Dedifferentiated amniotic fluid mesenchymal stem cell (primary cell): Measurements from ENCODE around the gene PROKR1.
"Not testable (repeated sequence)": the region's sequence is repeated elsewhere in the genome, so short reads cannot be mapped to it uniquely, and the experiment has no call there.

Source experiments
- DNase-seq: peaks from one replicate; pipeline ENCODE4 v3.0.0-alpha.2; 2016; ENCODE audit errors: extremely low spot score

The PROKR1 gene

DNA sequence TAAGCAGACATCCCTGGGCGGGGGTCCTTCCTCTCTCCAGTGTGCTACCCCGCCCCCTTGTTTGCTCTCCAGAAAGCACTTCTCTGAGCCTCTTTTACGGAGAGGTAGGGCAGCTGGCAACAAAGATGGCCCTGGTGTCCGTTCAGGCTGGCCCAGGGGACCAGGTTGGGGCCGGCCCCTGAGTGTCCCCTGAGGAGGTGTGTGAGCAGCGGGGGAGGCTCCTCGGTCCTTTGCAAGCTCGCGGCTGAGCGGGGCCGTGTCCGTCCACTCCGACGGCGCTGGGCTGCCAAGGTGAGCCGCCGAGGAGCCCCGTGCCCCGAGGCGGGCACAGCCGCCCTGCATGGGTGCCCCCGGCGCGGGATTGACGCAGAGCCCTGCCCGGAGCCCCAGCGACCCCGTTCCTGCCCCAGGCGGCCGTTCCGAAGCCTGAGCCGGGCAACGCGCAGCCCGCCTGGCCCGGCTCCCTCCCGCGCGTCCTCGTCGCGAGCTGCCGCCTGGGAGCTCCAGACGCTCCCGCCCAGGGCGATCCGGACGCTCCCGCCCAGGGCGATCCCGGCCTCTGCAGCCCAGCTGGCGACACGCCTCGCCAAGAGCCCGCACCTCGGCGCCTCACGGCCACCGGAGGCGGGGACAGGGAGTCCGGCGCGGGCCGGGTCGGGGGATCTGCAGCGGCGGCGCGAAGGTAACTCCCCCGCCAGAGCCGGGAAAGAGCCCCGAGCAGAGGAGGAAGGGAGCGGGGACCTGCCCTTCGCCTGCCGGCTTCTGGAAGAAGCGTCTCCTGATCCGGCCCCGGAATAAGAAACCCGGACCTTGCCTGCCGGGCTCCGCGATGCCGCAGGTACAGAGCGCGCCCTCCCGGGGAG lies at the start of gene PROKR1:
Gene PROKR1 (plus strand): TSS at position 569 of the 863 bp plus-strand sequence. CDS start 2,243 bp downstream, outside the sequence.
- DNase-seq, result no peak

DNA sequence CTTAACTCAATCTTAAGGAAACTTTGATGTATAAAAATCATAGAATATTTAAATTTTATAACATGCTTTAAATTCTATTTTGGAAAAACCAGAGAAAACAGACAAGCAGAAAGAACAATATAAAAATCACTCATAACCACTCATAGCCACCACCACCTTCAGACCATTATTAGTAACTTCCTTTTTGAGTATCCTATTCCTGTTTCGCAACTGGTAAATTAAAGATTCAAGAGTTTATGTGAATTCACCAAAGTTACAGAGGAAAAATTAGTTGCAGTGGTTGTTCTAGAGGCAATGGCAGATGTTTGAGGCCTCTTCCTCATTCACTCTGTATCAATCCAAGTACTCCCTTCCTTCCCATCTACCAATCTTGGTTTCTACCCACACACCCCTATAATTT lies 49.3 kb upstream of the PROKR1 start:
- DNase-seq, result no peak

DNA sequence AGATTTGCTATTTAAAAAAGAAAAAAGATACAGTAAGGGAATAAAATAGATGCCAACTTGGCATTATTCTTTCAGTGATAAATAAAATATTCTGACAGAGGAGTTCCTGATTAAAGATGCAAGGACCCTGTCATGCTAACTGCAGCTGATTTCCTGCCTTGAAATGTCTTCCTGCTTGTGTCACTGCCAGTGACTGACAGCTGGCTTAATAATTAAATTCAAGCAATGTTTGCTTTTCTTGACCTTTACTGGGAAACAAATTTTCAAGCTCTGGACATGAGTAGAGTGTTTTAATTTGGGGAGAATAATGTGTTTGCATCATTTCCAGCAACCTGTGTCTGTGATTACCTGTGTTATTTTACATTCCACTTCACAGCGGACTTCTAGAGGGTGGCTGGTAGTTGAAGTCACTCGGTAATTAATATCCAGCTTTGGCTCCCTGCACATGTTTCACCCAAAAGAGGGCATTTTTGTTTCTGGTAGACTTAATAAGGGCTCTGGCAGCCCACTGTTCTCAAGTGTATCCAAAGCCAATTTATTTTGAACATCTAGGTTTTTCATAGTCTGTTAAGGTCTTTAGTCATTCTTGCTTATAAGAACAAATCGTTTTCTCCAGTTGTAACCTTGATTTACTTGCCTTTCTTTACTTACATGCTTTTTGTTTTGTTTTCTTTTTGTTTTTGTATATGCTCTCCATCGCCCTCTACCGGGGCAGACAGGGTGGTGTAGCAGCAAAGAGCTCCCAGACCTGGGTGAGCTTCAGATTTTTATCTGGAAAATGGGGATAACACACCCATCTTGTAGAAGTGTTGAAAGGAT lies 48.5 kb upstream of the PROKR1 start:
- DNase-seq, result peak; percentile 44

DNA sequence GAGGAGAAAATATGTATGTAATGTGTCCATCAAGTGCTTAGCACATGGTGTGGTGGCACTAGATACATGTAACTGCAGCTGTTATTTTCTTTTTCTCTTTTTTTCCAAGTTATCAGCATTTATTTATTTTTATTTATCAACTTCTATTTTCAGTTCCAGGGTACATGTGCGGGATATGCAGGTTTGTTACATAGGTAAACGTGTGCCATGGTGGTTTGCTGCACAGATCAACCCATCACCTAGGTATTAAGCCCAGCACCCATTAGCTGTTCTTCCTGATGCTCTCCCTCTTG lies 47.9 kb upstream of the PROKR1 start:
- not testable (repeated sequence) for DNase-seq

DNA sequence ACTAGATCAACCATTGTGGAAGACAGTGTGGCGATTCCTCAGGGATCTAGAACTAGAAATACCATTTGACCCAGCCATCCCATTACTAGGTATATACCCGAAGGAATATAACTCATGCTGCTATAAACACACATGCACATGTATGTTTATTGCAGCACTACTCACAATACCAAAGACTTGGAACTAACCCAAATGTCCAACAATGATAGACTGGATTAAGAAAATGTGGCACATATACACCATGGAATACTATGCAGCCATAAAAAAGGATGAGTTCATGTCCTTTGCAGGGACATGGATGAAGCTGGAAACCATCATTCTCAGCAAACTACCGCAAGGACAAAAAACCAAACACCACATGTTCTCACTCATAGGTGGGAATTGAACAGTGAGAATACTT lies 42.9 kb upstream of the PROKR1 start:
- not testable (repeated sequence) for DNase-seq

DNA sequence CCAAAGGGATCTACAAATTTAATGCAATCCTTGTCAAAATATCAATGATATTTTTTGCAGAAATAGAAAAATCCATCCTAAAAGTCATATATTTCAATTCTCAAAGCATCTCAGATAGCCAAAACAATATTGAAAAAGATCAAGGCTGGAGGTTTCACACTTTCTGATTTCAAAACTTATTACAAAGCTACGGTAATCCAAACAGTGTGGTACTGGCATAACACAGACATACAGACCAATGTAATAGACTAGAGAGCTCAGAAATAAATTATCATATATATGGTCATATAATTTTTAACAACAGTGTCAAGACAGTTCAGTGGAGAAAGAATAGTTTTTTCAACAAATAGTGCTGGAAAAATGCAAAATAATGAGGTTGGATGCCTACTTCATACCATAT lies 40.3 kb upstream of the PROKR1 start:
- no peak for DNase-seq

DNA sequence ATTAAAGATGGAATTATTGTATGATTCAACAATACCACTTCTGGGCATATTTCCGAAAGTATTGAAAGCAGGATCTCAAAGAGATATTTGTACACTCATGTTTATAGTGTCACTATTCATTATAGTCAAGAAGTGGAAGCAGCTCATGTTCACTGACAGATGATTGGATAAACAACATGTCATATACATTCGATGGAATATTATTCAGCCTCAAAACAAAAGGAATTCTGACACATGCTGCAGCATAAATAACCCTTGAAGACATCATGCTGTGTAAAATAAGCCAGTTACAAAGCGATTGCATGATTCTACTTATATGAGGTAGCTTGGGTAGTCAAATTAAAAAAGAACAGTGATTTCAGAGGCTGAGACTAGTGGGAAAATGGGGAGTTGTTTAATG lies 39.3 kb upstream of the PROKR1 start:
- no peak for DNase-seq

DNA sequence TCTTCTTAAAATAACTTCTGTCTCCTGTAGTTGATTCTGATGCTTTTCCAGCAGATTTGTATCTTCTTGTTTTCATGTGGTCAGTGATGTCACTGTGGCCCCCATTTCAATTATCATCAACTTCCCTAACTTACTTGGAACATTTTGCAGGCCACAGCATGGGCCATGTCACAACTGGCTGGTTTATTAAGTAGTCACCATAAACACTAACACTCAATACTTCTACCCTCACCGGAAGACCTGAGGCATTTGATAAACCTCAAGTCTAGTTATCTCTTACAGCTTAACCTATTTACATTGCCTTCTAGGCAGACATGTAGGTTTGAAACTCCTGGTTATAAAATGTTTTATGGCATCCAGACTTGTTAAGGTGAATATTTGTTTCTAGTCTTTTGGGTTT lies 37.4 kb upstream of the PROKR1 start:
- DNase-seq, result no peak

DNA sequence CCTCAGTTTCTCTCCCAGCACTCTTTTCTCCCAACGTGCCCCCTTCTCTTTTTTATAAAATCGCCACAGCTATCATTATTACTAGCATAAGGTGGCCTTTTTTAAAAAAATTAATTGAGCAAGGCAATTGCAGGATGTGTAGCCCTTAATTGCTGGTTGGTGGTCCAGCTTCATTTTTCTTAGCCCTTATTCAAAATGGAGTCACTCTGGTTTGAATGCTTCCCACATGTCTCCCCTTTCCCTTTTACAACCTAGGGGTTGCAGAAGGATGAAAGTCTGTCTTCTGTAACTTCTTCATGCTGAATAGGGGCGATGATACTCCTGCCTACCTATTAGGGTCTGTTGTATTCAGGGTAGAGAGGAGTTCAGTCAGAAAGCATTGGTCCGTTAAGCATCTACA lies 36.6 kb upstream of the PROKR1 start:
- DNase-seq, result no peak

DNA sequence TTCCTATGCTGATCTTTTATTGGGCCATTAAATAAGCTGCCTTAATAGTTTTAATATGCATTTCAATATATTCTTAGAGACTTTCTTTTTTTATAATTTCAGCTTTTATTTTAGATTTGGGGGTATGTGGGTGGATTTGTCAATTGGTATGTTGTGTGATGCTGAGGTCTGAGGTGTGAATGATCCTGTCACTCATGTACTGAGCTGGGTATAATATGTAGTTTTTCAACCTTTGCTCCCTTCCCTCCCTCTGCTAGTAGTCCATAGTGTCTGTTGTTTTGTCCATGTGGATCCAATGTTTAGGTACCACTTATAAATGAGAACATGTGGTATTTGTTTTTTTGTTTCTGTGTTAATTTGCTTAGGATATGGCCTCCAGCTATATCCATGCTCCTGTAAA lies 35.5 kb upstream of the PROKR1 start:
- no peak for DNase-seq

DNA sequence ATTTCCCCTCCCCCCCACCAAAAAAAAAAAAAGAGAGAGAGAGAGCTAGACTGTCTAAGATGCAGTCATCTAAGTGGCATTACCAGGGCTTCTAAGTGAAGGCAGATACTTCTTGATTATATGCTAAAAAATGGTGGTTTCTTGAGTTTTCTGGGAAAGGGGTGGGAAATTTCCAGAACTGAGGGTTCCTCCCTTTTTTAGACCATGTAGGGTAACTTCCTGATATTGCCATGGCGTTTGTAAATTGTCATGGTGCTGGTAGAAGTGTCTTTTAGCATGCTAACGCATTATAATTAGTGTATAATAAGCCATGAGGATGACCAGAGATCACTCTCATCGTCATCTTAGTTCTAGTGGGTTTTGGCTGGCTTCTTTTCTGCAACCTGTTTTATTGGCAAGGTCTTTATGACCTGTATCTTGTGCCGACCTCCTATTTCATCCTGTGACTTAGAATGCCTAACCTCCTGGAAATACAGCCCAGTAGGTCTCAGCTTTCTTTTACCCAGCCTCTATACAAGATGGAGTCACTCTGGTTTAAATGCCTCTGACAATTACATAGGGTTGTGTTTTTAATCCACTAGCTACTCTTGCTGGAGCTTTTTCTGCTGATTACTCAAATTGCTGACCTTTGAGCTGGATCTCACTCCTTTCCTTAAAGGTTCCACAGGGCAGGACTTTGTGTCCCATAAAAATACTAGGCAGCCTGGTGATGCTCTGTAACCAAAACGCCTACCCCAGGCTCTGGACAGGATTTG lies 30.4 kb upstream of the PROKR1 start:
- DNase-seq, result no peak

DNA sequence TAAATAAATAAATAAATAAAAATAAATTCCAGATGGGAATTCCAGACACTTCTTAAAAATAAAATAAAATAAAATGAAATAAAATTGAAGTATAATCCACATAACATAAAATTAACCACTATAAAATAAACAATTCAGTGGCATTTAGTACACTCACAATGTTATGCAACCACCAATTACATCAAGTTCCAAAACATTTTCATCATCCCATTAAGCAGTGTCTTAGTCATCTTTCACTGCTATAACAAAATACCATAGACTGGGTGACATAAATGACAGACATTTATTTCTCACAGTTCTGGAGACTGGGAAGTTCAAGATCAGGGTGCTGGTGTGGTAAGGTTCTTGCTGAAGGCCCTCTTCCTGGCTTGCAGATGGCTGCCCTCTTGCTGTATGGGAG lies 22.6 kb upstream of the PROKR1 start:
- no peak for DNase-seq

DNA sequence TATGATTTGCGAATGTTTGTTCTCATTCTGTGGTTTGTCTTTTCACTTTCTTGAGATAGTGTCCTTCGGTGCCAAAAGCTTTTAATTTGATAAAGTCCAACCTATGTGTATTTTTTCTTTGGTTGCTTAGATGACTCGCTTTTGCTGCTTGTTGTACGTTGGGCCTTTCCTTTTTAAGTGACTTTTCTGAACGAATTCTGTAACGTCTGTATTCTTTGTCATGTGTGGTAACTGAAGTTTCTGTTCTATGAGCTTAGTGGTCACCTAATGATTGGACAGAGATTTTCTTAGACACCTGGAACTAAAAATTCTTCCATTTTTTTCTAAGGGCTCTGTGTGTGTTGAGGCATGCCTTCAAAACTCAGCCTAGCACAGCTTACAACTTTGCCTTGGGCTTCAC lies 19.6 kb upstream of the PROKR1 start:
- DNase-seq, result no peak

DNA sequence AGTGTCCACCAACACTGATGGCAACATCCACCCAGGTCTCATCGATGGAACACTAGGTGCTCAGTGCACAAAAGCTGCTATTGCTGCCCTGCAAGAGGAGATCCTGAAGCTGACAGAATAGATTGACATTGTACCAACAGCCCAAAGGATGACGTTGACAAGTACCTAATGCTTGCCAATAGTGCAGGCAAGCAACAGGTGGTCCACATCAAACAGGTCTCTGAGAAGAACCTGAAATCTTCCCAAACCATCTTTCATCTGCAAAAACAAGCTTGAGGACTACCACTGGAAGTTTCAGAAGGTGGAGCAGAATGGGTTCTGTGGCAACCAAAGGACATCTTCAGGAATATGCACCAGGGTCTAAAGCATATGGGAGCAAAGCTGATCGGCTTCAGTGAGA lies 15.8 kb upstream of the PROKR1 start:
- no peak for DNase-seq

DNA sequence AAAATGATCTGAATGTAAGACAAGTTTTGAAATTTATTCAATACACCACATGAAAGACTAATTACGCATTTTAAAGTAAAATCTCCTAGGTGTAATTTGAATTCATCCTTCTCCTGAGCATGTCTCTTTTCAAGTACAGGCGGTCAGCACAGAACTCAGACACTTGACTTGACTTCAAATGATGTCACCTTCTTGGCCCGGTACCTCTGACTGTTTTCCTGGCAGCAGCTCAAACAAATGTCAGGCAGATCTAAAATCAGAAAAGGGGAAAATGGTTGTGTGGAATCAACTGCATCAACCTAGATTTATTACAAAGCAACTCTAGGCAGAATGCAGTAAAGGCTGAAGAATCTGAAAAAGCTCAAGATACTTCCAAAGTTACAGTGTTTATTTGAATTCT lies 11.4 kb upstream of the PROKR1 start:
- DNase-seq, result no peak

DNA sequence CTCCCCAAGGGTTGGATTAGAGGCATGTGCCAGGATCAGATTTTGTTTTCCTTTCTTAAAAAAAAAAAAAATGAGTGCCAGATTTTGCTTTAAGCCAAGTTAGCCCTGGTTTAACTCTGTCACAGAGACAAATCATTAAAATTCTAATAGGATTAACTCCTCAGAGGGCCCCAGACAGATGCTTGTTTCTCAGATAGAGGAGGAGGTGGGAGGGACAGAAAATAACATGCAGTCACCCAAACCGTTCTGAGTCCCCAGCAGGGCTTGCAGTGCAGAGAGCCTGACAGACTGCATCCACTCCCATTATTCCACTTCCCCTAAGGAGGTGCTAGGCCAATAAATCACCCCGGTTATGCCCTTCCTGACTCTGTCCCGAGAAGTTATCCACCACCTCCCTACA lies 6.3 kb upstream of the PROKR1 start:
- no peak for DNase-seq

DNA sequence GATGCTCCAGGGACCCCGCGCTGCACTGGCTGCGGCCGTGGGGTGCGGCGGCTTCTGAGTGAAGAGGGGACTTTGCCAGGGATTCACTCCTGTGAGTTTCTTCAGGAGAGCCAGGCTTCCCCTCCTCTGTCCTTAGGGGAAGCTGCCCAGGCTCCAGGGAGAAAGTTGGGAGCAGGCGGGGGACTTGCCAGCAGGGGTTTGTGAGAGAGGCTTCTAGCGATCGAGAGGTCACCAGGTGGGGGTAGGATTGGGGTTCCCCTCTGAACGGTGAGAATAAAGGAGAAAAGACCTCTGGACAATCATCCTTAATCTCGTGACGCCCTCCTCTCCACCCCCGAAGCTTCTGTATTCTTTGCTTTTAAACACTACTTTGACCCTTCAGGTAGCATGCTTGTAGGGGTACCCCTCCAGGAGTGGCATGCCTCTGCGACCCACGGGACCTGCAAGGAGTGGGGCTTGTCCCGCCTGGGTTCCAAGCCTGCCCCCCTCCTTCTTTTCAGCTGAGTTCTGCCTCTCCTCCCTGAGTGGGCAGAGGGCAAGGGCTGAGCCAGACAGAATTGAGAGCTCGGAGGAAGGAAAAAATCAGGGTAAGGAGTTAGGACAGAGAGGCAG lies 601 bp downstream of the PROKR1 start:
- no peak for DNase-seq

DNA sequence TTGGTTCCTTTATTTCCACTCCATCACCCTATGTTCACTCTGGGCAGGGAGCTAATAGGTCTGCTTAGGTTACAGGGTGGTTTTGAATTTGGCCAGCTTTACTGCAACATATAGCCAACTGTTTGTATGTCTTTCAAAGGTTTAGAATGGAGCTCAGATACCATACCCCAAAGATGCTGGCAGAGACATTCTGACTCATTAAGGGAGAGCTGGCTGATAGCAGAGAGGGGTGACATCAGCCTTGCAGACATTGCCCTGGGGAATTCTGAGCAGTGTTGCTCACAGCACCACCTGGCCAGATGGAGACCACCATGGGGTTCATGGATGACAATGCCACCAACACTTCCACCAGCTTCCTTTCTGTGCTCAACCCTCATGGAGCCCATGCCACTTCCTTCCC lies 2.1 kb downstream of the PROKR1 start:
- DNase-seq, result no peak

DNA sequence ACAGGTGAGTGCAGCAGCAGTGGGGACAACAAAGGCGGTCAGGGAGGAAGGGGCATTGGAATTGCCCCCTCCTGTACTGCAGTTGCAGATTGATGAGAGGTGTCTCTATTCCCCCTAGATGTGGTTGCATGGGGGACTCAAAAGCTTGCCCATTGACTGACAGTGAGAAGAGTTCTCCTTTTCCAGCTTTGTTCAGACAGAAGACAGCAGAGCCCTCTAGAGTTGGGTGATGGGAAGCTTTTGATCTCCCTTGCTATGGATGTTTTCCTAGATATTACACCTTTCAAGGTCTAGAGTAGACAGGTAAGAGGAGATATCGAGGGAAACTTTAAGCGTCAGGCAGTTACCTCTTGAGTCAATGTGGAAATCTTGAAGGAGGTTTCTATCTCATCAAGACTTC lies 2.9 kb downstream of the PROKR1 start:
- DNase-seq, result no peak

DNA sequence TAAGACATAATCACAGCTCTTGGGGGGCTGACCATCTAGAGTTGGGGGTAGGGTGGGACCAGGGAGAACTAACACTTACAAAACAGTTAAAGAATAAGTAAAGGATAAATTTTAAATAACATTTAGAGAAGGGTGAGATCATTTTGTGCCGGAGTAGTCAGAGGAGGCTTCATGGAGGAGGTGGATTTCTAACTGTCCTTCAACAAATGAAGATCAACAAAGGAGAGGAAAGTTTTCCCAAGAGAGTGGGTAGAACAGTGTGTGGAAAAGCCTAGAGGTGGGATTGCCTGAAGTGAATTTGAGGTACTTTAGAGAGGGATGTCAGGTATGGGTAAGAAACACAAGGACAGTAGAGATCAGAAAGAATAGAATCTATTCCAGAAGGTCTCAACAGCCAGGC lies 7.3 kb downstream of the PROKR1 start:
- no peak for DNase-seq

DNA sequence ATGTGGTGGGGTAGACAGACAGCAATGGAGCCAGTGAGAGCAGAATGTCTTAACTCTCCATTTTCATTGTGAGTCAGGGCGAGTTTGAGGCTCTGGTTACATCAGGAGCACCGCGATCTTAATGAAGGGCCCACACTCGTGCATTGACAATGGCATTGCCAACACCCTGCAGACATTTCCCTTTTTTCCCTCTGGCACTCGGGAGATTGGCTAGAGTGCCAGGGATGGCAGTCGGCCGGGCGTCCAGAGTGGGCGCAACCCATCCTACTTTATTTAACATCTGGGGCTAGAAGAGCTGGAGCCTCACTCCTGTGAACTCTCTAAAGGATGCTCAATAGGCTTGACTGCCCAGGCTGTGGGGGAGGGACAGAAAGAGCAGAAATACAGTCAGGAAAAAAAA lies 9.7 kb downstream of the PROKR1 start:
- no peak for DNase-seq

DNA sequence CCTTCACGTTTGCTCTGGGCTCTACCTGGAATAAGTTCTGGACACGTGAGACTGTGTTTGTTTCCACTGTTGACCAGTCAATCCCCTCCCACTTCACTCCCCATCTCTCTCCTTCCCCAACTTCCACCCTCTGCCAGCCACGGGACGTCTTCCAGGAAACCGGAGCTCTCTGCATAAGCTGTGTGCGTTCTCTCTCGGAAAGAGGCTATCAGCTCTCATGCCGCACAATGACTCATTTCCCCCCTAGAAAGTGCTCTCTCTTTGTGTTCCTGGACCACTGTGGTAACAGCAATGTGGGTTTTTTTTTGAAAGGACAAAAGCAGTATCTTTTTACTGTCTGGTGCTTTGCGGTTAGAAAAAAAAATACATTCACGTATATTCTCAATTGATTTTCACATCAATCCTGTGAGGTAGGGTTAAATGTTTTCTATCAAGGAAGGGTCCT lies 10.2 kb downstream of the PROKR1 start:
- DNase-seq, result peak; percentile 26
